Renal cortex interstitium (tissue), 11 donors: ENCODE results near the gene RAE1. TPM values are rescaled to one million over a fixed set of nuclear protein-coding genes. Genes with fewer than 3 reads are reported as not detected.
"Not testable (repeated sequence)": the region's sequence is repeated elsewhere in the genome, so short reads cannot be mapped to it uniquely, and the experiment has no call there.

ENCODE experiments used
- DNase-seq, 11 donors: peaks; one replicate each; pipeline ENCODE4 v3.0.0-alpha.2; 2013; ENCODE audit warnings: low read depth in 9 of 11, low spot score in 4 of 11; ENCODE audit errors: extremely low read depth in 1 of 11
- polyA plus RNA-seq, 3 donors: library from polyadenylated mRNA; unstranded; fragments of 120-200 nt; gene quantifications; one replicate each; pipeline ENCODE4 v1.2.1, GENCODE V29; 2013; ENCODE audit not compliant: insufficient read length in 3 of 3

RAE1 gene
- polyA plus RNA-seq, 3 donors: 55.7 to 63.6 (median 60.7) TPM

- DNase-seq: not testable (repeated sequence)
These were observed 2.0 kb upstream of the RAE1 start for GRCh38 chr20:57348922-57349574.

DNA sequence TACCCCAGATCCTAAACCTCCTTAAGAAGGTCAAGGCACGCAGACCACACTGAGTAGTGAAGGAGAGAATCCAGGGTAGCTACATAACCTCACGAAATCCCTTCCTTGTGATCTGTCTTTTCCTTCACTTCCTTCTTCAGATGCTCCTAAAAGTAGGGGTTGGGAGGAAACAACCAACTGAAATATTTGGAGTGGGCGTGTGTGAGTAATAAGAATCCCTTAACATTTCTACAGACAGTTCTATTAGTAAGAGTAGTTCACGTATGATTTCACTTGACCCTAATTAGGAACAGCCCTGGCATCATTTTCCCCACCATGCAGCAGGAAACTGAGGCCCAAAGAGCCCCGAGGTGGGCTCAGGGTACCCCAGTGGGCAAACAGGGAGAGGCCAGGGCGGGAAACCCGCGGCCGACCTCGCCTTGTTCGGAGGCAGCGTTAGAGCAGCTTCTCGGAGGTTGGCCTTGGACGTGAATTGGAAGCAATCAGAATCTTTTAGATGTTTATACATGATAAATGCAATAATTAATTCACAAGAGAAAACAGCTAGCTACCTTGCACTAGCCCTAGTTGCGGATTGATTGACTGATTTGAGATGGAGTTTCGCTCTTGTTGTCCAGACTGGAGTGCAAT is 859 bp upstream of the RAE1 start:
- no peak for DNase-seq

- not testable (repeated sequence) for DNase-seq
These were observed 371 bp upstream of the RAE1 start for GRCh38 chr20:57350726-57351041.

DNA sequence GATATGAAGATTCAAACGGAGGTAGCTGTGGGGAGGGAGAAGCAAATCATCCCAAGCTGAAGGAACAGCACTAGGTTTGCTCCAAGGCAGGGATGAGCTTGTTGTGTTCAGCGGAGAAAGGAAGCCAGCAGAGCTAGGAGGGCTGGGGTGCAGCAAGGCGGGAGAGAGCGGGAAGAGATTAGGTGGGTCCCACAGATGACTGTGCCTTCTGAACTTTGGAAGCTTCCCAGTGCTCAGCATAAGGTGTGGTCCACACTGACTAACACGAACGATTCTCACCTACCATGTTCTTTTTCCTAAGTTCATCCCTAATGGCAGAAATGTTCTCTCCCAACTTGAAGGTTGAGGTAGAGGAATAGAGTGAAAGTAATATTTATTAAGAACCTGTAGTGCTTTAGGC is 1.2 kb downstream of the RAE1 start:
- DNase-seq: no peak

- no peak for DNase-seq
These were observed 2.3 kb downstream of the RAE1 start for GRCh38 chr20:57353351-57353750.

DNA sequence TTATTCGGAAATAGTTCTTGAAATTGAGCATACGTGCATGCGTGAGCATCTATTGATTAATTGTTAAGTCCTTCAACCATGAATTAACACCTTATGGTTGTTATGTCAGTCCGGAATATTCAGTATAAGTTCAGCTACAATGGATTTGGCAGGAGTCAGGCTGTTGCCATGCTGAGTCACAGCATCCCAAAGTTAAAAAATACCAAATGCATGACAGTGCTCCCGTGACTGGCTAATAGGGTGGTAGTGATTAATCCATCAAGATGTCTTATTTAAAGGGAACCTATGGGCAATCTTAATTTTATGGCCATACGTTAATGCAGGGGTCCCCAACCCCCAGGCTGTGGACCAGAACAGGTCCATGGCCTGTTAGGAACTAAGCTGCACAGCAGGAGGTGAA is 10.5 kb downstream of the RAE1 start:
- no peak for DNase-seq

DNA sequence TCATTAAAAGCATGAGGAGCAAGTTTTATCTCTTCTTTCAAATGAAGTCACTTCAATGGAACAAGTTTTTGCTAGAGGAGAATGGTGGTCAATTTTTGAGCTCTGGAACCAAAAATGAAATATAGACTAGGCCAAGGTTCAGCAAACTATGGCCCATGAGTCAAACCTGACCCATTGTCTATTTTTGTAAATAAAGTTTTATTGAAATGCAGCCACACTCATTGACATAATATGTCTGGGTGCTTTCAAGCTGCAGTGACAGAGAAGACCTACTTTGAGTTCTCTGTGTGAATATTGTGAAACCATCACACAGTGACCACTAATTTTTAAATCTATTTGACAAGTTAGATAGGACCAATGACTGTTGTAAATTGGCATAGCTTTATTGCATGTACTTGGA is 13.4 kb downstream of the RAE1 start:
- DNase-seq: no peak

GRCh38 chr20:57369596-57369995 is 18.5 kb downstream of the RAE1 start:
- DNase-seq: no peak

- no peak for DNase-seq
These were observed 19.3 kb downstream of the RAE1 start for GRCh38 chr20:57370316-57370715.

GRCh38 chr20:57371363-57371762 is 20.3 kb downstream of the RAE1 start:
- DNase-seq: no peak

DNA sequence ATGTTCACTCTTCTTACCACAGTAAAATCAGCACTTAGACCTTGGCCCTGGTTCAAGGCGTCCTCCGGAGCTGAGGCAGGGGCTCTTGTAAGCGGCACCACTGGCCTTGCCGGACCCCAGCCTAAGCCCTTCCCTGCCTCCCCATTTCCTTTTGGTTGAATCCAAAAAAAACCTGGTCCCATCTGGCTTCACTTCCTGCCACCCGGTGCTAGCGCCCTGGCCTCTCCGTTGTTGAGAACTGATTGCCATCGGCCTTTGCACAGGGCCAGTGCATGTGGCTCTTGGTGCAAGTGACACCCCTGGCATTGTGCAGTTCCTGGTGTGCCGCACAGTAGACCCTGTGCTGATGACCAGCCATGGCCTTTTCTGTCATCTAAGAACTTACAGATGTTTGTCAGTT is 21.1 kb downstream of the RAE1 start:
- no peak for DNase-seq

- DNase-seq: no peak
These were observed 21.7 kb downstream of the RAE1 start for GRCh38 chr20:57372581-57373350.

DNA sequence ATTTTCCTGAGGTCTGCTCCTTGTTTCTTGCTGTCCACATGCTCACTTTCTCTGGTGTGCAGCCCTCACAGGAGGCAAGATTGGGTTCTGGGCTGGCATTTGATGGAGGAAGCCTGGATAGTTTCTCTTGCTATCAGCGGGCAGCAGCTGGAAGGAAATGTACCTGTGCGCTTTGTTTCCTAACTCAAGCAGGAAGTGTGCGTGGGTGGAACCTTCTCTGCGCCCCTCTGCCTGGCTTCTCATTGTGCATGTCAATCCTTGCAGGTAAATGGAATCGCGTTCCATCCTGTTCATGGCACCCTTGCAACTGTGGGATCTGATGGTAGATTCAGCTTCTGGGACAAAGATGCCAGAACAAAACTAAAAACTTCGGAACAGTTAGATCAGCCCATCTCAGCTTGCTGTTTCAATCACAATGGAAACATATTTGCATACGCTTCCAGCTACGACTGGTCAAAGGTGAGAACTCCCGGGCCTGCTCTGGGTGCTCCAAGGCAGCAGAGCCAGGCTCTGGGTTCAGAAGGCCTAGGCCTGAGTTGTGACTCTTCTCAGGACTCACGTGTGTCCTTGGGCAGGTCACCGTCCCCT is 23.4 kb downstream of the RAE1 start:
- DNase-seq: no peak

- no peak for DNase-seq
These were observed 24.0 kb downstream of the RAE1 start for GRCh38 chr20:57374931-57375651.

- no peak for DNase-seq
These were observed 24.7 kb downstream of the RAE1 start for GRCh38 chr20:57375652-57376230.

DNA sequence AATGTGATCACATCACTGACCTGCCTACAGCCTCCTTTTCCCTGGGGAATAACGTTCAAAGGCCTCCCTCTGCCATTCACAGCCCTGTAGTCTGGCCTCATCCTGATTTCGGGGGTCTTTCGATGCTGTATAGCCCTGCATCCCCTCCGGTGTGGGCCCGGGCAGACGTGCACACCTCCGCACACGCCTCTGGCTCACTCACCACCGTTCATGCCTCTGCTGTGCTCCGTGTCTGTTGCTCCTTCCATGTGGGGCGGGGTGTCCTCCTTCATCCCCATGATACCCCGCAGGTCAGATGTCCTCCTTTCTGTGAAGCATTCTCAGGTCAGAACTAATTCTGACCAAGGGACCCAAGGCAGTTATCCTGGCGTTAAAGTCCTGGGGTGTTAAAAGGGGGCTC is 26.3 kb downstream of the RAE1 start:
- DNase-seq: no peak

- no peak for DNase-seq
These were observed 27.1 kb downstream of the RAE1 start for GRCh38 chr20:57378107-57378506.

DNA sequence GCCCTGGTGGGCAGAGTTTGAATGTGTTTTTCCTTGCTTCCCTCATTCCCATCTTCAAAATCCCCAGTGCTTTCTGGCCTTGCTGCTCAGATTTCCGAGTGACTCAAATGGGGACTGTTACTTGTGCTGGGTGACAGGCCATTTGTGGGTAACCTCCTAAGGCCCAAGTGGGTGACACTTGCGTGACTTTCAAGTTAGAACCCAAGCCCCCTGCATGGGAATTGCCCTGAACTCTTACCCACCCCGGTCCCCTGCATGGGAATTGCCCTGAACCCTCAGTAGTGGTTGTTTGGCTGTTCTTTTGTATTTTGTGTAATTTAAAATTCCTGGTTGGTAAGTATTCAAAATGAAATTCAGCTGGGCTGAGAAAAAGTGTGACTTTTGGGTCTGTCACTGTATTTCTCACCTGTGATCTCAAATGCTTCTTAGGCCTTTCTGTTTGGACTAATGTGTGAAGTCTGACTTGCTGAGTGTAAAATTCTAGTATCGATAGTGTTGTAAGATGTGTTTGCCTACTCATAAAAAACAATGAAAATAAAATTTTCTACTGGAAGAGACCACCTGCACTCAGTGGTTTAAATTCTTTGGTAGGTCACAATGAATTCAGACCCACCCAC is 27.7 kb downstream of the RAE1 start:
- no peak for DNase-seq

- no peak for DNase-seq
These were observed 28.2 kb downstream of the RAE1 start for GRCh38 chr20:57379263-57379647.
